Smooth muscle cell of the brain vasculature (primary cell): ENCODE measurements around the gene SLC35F6.

Experiments
- DNase-seq: peaks from one replicate; pipeline ENCODE4 v3.0.0-alpha.2; 2012; ENCODE audit warnings: low read depth, low spot score

Gene SLC35F6, protein sequence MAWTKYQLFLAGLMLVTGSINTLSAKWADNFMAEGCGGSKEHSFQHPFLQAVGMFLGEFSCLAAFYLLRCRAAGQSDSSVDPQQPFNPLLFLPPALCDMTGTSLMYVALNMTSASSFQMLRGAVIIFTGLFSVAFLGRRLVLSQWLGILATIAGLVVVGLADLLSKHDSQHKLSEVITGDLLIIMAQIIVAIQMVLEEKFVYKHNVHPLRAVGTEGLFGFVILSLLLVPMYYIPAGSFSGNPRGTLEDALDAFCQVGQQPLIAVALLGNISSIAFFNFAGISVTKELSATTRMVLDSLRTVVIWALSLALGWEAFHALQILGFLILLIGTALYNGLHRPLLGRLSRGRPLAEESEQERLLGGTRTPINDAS

DNA sequence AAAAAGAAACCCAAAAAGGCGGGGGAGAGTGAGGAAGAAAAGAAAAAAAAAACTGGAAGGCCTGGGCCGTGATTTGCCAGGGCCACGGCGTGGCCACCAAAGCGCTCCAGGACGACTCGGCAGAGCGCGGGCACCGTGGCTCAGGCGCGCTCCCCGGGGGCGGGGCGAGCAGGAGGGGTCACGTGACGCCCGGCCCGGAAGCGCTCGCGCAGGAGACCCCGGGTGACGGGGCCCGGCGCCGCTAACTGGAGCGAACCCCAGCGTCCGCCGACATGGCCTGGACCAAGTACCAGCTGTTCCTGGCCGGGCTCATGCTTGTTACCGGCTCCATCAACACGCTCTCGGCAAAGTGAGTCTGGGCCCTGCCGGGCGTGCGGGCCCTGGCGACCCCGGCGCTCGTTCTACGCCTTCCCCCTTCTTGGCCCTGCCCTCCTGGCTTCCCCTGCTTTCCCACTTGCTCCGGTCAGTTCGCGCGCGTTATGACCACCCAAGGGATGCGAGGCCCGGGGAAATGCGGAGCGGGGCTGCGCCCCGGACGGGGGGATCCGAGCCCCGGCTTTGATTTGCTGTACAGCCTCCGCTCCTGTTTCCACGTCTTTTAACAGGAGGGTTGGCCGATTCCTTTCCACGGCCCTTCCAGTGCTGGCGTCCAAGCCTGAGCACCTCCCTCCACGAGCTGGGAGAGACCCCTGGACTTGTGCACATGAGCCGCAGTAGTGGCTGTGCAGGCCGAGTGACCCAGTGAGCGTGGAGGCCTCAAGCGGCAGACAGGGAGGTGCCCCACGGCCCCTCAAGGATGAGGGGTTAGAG lies at the start of gene SLC35F6:
SLC35F6 (plus strand) TSS at position 207 of the 810 bp plus-strand sequence; CDS start at position 273, 66 bp downstream.
- no peak for DNase-seq

DNA sequence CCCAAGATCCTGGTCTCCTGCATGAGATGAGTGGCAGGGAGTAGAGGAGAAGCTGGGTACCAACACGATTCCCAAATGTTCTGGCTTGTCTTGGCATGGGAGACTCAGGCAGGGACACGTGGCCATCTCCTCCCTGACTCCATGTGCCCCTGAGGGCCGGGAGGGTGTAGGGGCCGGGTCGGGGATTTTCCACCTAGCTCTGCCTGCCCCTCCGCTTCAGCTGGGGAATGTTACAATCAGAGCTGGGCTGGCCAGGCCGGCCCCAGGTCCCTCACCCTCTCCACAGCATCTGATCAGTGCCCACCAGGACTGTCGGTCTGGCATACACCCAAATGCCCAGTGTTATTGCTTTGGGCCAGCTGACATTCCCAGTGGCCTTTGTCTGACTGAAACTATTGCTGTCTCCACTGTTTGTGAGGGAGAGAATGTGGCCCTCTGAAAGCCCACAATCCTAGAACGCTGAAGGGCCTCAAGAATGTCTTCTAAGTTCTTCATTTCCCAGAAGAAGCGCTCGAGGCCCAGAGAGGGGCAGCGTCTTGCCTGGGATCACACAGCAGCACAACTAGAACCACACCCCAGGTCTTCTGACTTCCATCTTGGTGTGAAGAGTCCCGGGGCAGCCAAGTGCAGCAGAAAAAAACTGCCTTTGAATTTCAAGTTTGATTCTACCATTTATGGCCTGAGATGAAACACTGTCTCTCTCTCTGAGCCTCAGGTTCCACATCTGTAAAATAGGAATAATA lies 48.4 kb upstream of the SLC35F6 start:
- DNase-seq: no peak

DNA sequence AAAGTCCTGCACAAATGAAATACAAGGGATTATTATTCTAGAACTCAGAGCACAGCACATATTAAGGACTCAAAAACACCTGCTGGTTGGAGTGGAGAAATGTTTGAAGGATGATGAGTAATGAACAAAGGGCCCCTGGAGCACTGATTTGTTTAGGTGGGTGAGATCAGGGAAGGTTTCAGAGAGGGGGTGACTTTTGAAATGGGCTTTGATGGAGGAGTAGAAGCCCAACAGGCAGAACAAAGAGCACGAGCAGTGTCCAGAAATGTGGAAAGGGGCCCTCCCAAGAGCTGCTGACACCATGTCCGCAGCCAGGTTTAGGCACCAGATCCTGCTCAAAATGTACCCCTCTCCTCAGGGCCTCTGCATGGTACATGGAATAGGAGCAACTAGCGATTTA lies 47.7 kb upstream of the SLC35F6 start:
- DNase-seq: no peak

DNA sequence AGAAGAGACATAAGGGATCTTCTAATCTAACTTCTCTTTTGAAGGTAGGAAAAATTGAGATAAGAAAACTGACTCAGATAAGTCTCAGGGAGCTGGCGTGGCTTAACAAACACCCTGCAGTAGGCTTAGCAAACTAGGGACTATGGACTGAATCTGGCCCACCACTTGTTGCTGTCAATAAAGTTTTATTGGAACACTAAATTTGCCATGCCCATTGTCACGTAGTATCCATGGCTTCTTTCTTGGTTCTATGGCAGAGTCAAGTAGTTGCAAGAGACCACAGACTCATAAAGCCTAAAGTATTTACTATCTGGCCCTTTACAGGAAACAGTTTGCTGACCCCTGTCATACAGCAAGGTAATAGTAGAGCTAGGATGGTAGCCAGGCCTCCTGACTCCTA lies 47.3 kb upstream of the SLC35F6 start:
- no peak for DNase-seq

DNA sequence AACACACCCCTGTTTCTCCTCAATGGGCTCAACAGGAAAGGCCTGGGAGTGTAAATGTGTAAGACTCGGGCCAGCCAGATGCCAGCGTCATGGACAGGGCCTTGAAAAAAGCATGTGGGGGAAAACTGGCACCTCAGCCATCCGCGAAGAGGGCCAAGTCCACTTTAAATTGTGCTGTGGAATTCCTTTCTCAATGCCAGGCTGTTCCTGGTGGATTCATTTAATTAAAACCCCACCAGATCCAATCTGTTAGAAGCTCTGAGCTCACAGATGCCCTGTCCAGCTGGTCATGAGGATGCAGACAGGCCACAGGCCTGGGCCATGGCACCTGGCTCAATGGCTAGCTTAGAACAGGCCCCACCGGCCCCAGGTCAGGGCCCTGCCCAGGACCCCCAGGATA lies 46.7 kb upstream of the SLC35F6 start:
- no peak for DNase-seq

DNA sequence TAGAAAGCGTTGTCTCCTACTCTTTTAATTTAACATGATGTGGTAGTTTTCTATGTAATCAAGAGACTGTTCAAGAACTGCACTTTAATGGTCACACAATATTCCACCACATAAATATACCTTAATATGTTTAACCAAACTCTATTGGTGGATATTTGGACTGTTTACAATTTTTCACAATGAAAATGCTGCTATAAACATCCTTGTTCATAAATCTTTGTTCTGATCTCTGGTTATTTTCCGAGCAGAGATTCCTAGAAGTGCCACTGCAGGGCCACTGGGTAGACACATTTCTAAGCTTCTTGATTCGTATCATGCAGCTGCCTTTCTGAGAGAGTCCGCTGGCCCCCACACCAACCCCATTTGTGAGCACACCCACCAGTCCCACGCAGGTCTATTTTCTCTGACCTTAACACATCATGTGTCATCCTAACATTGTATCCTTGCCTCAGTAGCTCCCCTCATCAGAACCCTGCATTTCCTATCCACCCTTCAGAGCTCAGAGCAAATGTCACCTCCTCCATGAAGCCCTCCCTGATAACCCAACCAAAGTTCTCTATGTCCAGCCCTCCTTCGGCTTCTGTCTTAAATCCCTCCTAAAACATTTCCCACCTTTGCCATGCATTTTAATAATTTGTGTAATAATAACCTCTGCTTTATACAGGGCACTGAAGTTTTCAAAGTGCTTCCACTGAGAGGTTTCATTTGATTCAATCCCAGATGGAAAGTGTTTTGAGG lies 45.0 kb upstream of the SLC35F6 start:
- no peak for DNase-seq

DNA sequence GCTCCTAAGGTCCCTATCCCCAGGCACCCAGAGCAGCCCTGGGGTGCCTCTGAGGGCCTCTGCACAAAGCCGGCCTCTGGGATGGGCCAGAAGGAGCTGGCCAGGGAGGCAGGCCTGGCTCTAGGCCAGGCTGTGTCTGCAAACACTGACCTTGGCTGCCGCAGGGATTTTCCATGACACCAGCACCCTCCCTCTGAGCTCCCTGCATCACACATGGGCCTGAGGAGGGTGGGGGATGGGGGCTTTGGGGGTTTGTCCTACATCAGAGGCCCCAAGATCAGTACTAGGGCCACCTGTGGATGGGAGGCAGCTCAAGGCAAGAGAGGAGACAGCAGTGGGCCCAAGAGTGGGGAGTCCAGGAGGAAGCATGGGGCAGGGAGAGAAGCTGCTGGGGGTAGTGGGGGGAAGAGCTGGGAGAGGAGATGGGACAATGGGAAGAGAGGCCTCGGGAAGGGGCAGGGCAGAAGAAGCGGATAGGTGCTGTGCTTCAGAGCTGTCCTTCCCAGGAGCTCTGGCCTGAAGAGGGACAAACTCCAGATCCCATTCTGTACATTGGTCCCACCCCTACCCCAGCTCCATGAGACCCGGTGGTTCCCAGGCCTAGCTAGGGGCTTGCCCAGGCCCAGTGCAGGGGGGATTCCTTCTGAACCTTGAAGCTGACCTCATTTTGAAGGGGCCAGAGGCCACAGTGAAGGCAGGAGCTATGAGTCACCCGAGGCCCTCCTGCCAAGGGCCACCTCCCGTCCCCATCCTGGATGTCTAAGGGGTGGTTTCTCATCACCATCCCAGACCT lies 43.6 kb upstream of the SLC35F6 start:
- DNase-seq: no peak

DNA sequence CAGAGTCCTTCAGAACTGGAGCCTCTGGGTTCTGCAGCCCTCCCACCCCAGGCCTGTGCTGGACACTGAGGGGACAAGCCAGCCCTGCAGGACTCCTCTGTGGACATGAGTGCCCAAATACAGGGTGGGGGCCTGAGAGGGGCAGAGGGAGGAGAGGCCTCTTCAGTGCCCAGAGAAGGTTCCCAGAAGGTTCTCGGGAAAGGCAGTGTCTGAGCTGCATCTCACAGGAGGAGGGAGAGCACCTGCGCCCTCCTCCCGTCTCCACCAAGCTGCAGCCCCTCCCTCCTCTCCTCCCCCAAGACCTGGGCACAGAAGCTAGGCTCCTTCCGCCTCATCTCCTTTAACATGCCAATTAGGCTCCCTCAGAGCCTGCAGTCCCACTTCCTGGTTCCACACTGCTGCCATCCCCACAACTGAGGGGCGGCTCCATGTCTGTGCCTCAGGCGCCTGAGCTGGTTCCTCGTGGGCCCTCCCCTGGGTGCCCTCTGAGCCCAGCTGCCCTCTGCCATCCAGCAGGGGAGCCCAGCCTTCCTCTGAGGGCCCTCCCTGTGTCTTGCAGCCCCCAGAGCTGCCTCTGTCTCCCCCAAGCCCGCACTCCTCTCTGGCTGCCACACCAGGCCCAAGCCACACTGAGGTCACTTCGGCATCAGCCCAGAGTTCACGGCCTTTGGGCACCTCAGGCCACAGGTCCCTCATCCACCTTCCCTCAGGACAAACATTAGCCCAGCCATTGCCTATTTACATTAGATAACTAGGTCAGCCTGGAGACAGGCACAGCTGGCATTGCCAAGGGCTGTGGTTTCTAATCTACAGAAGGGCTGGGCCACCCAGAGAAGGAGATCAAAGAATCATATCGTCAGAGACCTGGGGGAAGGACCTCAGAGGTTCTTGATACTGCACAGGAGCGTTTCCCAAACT lies 42.7 kb upstream of the SLC35F6 start:
- DNase-seq: no peak

DNA sequence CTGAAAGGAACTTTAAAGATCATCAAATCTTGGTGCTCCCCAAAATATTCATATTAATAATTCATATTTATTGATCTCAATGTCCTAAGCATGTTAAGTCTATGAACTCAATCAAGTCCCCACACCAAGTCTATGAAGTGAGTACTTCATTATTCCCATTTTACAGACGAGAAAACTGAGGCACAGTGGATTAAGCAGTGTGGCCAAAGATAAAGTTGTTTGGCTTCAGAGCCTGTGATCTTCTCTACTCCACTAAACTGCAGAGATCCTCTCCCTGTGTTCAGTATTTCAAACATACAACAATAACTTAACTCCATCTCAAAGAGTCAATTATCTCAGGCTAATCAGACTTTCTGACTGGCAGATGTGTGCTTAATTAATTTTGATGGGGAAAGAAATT lies 41.8 kb upstream of the SLC35F6 start:
- no peak for DNase-seq

DNA sequence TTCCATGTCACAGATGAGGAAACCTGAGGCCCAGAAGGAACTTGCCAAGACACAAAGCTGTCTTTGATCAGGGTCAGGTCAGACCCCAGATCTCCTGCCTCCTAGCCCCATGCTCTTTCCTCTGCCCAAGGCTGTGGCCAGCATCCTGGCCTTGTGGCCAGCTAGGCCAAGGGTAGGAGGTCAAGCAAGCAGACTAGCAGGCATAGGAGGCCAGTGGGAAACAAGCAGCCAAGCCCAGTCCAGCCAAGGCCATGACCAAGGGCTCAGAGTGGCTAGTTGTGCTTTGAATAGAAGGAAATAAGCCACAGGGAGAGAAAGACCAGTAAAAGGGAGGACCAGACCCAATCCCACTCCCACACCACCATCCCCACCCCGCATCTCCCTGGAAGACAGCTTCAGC lies 41.2 kb upstream of the SLC35F6 start:
- DNase-seq: no peak

DNA sequence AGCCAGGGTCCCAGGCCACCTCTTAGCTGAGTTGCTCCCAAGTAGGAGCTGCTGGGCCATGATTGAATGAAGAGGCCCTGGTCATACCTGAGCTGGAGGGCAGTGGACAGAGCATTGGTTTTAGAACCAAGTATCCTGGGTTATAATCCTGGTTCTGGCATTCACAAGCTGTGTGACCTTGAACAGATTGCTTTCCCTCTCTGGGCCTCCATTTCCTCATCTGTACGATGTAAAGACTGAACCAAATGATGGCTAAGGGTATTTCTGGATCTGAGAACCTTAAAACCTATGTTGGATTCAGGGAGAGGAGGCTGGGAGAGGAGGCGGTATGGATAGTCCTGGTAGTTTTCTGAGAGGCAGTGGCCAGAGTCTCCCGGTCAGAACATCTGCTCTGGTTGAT lies 40.6 kb upstream of the SLC35F6 start:
- DNase-seq: no peak

DNA sequence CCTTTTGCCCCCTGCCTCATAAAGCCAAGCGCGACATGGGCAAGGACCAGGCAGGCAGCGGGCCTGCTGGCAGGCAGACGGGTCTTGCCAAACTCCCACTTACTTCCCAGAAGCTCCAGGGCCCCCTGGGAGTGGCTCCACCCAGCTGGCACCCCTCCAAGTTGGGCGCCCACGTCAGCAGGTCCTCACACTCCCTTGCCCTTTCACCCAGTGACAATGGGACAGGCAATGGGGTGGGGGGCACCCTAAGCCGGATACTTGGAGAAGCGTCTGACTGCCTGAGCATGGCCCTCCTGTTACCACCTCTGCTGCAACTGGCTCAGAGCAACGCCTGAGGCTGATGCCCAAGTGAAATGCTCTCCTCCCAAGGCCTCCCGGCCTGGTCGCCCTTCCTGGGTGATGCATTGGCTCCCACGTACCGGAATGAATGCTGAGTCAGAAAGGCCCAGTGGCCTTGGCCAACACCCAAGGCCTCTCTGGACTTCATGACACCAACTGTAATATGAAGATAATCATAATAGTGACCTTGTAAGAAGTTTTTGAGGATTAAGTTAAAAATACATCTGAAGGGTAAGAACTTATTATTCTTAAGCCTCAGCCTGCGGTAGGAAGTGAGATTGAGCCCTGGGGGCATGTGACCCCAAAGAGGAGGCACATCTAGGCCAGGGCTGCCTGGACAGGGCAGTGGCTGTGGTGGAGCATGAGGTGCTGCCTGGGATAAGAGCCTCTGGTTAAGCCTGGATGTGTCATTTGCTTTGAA lies 39.9 kb upstream of the SLC35F6 start:
- peak; percentile 67 for DNase-seq

DNA sequence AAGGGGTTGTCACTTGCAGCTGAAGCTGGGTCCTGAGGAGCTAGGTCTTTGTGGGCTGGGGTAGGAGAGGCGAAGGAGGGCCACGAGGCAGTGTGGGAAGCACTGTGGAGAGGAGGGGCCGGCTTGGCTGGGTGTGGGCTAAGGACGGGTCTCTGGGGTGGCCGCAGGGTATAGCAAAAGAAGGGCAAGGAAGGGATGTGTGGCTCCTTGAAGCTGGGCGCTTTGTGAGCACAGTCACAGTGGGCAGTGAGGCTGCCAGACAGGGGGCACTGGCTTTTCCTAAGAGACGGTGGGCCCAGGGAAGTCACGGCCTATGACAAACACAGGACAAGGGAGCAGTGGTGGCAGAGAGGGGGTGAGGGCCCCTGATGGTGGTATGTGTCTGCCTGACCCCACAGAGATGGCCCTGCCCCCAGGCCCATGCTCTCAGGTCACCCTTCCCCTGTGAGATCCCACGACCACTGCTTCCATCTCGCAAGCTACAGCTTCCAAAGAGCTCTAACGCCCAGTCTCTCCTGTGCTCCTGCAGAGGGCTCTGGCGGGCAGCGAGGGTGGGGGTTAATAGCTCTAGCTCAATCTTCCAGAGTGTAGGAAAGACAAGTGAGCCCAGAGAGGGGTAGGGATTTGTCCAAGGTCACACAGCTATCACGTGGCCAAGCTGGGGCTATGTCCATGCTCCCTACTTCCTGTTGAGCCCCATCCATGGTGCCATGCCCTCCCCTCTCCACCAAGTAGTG lies 39.1 kb upstream of the SLC35F6 start:
- DNase-seq: no peak

DNA sequence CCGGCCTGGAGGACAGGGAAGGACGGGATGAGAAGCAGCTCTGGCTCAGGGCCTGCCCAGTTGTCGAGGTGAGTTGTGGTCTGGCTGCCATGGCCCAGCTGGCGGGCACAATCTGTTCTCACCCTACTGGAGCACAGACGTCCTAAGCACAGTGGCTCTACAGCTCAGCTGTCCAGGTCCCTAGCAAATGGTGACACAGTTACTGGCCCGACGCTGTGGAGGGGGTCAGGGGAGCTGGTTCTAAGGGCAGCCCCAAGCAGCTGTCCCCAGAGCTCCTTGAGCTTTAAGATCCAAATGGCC lies 38.6 kb upstream of the SLC35F6 start:
- DNase-seq: no peak

DNA sequence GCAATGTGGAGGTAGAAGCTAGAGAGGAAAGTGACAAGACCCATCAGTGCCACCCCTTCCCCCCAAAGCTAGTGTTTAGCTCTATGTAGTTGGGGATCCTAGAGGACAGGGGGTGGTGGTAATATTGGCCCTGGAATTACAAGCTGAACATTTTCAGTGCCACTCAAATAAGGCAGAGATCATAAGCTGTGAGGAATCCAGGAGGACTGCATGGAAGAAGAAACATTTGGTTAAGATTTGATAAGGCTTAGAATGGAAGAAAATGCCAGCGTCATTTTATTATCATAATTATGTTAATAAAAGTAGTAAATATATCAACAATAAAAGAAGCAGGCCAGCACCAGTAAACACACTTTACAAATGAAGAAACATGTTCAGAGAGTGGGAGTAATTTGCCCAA lies 37.9 kb upstream of the SLC35F6 start:
- DNase-seq: no peak

DNA sequence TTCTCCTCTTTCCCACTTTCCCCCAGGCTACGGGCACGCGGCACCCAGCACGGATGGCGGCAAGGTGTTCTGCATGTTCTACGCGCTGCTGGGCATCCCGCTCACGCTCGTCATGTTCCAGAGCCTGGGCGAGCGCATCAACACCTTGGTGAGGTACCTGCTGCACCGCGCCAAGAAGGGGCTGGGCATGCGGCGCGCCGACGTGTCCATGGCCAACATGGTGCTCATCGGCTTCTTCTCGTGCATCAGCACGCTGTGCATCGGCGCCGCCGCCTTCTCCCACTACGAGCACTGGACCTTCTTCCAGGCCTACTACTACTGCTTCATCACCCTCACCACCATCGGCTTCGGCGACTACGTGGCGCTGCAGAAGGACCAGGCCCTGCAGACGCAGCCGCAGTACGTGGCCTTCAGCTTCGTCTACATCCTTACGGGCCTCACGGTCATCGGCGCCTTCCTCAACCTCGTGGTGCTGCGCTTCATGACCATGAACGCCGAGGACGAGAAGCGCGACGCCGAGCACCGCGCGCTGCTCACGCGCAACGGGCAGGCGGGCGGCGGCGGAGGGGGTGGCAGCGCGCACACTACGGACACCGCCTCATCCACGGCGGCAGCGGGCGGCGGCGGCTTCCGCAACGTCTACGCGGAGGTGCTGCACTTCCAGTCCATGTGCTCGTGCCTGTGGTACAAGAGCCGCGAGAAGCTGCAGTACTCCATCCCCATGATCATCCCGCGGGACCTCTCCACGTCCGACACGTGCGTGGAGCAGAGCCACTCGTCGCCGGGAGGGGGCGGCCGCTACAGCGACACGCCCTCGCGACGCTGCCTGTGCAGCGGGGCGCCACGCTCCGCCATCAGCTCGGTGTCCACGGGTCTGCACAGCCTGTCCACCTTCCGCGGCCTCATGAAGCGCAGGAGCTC lies 36.2 kb upstream of the SLC35F6 start:
- no peak for DNase-seq

DNA sequence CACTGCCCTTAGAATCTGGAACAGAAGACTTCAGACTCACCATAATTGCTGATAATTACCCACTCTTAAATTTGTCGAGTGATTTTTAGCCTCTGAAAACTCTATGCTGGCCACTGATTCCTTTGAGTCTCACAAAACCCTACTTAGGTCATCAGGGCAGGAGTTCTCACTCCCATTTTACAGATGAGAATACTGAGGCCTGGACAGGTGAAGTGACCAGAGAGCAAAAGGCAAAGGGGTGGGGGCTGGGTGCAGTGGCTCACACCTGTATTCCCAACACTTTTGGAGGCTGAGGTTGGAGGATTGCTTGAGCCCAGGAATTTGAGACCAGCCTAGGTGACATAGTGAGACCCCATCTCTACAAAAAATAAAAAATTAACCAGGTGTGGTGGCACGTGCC lies 34.8 kb upstream of the SLC35F6 start:
- DNase-seq: no peak
